HFFc6 (cell line): ENCODE results near the gene NFASC. TPM values are rescaled to one million over a fixed set of nuclear protein-coding genes. Genes with fewer than 3 reads are reported as not detected.

ENCODE experiments used
- DNase-seq: peaks from one replicate; pipeline ENCODE4 v3.0.0-alpha.2; 2018
- H3K27ac Mint-ChIP-seq: 2 replicates; pipeline ENCODE4 v1.8.0; 2020; ENCODE audit warnings: mild to moderate bottlenecking, mixed read lengths
- H3K27me3 Mint-ChIP-seq: 2 replicates; pipeline ENCODE4 v1.8.0; 2021; ENCODE audit warnings: mild to moderate bottlenecking, moderate library complexity, mixed read lengths; ENCODE audit not compliant: insufficient read depth
- H3K36me3 Mint-ChIP-seq: 2 replicates; pipeline ENCODE4 v1.8.0; 2021; ENCODE audit warnings: low read depth, mixed read lengths
- H3K4me1 Mint-ChIP-seq: 2 replicates; pipeline ENCODE4 v1.8.0; 2020; ENCODE audit warnings: low read depth, mixed read lengths
- H3K4me3 Mint-ChIP-seq: 2 replicates; pipeline ENCODE4 v1.8.0; 2020; ENCODE audit warnings: mild to moderate bottlenecking, moderate library complexity, mixed read lengths
- H3K9me3 Mint-ChIP-seq: 2 replicates; pipeline ENCODE4 v1.8.0; 2020; ENCODE audit warnings: mild to moderate bottlenecking, mixed read lengths
- total RNA-seq, 6 experiments: library from RNA; stranded (reverse); fragmentation: NEBNext Ultra II Directional; extraction: Animal tissue kit (Norgen Biotek cat#: 25700); gene quantifications; 2 replicates in 1 of 6; 3 replicates in 5 of 6; pipeline ENCODE4 v1.2.3, GENCODE V29; 2021
- TF ChIP-seq, protein P1 (sequence below): fragments of 200-600 bp; sonication (generic); IDR thresholded peaks from 2 replicates; pipeline ENCODE4 v1.5.0; 2021; ENCODE audit warnings: antibody characterized with exemption, mild to moderate bottlenecking

Gene NFASC
- total RNA-seq, 6 experiments from 2014 or later: 4.7 to 11.7 (median 9.9) TPM

DNA sequence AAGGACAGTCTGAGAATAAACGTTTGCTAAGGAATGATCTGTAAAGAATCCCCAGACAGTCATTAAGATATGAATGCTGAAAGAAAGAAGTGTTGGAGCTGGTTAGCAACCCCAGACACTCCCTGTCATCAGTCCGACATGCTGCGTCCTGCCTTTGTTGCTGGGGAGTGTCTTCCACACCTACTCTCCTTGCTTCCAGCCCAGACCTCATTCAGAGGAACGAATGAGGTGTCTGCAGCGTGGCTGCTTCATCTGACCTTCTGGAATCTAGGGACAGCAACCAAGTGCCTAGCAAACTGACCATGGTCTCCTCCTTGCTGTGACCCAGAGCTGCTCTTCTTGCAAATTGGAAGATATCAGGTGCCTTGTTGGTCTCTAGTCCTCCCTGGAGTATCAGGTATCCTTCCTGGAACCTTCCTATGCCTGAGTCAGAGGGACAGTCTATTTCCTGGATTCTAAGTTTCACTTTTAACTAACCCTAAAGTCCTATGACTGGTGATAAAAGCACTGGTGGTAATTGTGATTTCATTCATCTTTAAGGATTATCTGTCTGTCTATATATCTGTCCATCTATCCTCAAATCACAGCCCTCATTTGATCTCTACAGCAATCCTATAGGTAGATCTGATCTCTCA, 45.3 kb downstream of the NFASC start:
- Mint-ChIP-seq H3K27me3 (peaks cover 3% of the 10 kb centered on the region), H3K4me1 (no peaks in the 10 kb centered on the region), H3K27ac (no peak overlapping the region), H3K9me3 (no peaks in the 10 kb centered on the region), H3K36me3 (no peaks in the 10 kb centered on the region), H3K4me3 (peak overlapping the region; percentile 27; the same call in 1 of the 2 replicates)
- TF ChIP-seq, protein P1, sequence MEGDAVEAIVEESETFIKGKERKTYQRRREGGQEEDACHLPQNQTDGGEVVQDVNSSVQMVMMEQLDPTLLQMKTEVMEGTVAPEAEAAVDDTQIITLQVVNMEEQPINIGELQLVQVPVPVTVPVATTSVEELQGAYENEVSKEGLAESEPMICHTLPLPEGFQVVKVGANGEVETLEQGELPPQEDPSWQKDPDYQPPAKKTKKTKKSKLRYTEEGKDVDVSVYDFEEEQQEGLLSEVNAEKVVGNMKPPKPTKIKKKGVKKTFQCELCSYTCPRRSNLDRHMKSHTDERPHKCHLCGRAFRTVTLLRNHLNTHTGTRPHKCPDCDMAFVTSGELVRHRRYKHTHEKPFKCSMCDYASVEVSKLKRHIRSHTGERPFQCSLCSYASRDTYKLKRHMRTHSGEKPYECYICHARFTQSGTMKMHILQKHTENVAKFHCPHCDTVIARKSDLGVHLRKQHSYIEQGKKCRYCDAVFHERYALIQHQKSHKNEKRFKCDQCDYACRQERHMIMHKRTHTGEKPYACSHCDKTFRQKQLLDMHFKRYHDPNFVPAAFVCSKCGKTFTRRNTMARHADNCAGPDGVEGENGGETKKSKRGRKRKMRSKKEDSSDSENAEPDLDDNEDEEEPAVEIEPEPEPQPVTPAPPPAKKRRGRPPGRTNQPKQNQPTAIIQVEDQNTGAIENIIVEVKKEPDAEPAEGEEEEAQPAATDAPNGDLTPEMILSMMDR: no peak
- DNase-seq: no peak

GRCh38 chr1:204917802-204918201, 47.1 kb downstream of the NFASC start:
- H3K9me3 Mint-ChIP-seq: no peaks in the 10 kb centered on the region
- H3K4me1 Mint-ChIP-seq: no peaks in the 10 kb centered on the region

DNA sequence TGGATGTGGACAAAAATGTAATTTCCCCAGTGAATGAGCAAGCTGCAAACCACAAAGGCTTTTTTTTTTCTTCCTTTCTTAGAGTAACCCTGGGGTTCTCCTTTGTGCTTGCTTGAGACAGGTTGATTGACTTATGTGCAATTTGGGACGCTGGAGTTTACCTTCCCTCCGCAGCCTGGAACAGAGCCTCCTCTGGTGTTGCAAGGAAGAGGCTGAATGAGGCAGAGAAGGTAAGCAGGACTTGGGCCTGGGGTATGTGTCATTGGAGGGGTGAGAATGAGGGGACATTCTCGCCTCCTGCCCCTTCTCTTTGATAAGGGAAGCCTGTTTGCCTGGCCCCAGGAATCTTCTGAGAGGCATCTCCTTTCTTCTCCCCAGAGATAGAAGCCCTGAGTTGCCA, 49.8 kb downstream of the NFASC start:
- DNase-seq: no peak
- no peaks in the 10 kb centered on the region for H3K9me3 Mint-ChIP-seq
- peaks cover 16% of the 10 kb centered on the region for H3K27me3 Mint-ChIP-seq
- no peaks in the 10 kb centered on the region for H3K36me3 Mint-ChIP-seq
- peaks cover 6% of the 10 kb centered on the region for H3K4me1 Mint-ChIP-seq
- H3K4me3 Mint-ChIP-seq: no peak overlapping the region
- TF ChIP-seq, protein P1: no peak
- H3K27ac Mint-ChIP-seq: no peak overlapping the region

More at GRCh38 chr1:204917802-204918201, 47.1 kb downstream of the NFASC start:
- Mint-ChIP-seq H3K27ac (no peak overlapping the region), H3K36me3 (no peaks in the 10 kb centered on the region), H3K4me3 (no peak overlapping the region), H3K27me3 (peaks cover 11% of the 10 kb centered on the region)
- TF ChIP-seq, protein P1: no peak
- DNase-seq: no peak

DNA sequence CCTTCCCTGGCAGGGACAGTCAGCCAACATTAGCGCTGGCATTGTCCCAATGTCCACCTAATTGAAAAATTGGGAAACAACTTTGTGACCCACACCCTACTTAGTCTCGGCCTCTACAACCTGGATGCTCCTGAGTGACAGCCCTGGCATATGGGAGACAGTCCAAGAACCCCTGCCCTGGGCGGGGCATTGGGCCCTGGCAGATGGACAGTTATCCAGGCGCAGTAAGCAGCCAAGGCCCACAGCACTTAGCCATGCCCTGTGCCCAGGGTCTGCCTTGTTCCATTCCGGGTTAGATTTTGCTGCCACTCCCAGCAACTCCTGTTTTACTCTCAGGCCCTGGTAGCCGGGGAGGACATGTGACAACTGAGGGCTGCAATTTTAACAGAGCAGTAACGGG, 50.3 kb downstream of the NFASC start:
- no peak for DNase-seq
- H3K4me3 Mint-ChIP-seq: no peak overlapping the region
- H3K4me1 Mint-ChIP-seq: peaks cover 6% of the 10 kb centered on the region
- peaks cover 14% of the 10 kb centered on the region for H3K27me3 Mint-ChIP-seq
- no peaks in the 10 kb centered on the region for H3K36me3 Mint-ChIP-seq
- no peak overlapping the region for H3K27ac Mint-ChIP-seq
- H3K9me3 Mint-ChIP-seq: no peaks in the 10 kb centered on the region
- TF ChIP-seq, protein P1: no peak

GRCh38 chr1:204921855-204922516, 51.3 kb downstream of the NFASC start:
- Mint-ChIP-seq H3K27me3 (peaks cover 14% of the 10 kb centered on the region), H3K9me3 (no peaks in the 10 kb centered on the region), H3K27ac (no peak overlapping the region), H3K4me3 (no peak overlapping the region), H3K36me3 (no peaks in the 10 kb centered on the region), H3K4me1 (peaks cover 6% of the 10 kb centered on the region)
- TF ChIP-seq, protein P1: no peak
- DNase-seq: no peak
